SK-N-MC (cell line): ENCODE results near the gene ACVR2A.

ENCODE experiments used
- DNase-seq: peaks from one replicate; pipeline ENCODE4 v3.0.0-alpha.2; 2011; ENCODE audit warnings: low read depth, low spot score
- H3K27ac ChIP-seq: fragments of 200-600 bp; sonication (generic); 2 replicates; pipeline ENCODE4 v1.5.1; 2016; ENCODE audit warnings: mixed run types
- H3K36me3 ChIP-seq: fragments of 200-600 bp; sonication (generic); 2 replicates; pipeline ENCODE4 v1.6.1; 2017; ENCODE audit warnings: antibody characterized with exemption, low read length, mixed read lengths; ENCODE audit not compliant: insufficient read depth
- H3K4me3 ChIP-seq: fragments of 200-600 bp; sonication (generic); 2 replicates; pipeline ENCODE4 v1.5.1; 2016
- H3K9ac ChIP-seq: fragments of 200-600 bp; sonication (generic); 2 replicates; pipeline ENCODE4 v1.8.0; 2017; ENCODE audit warnings: mixed run types, mixed read lengths; ENCODE audit not compliant: insufficient read length
- H3K9me3 ChIP-seq: fragments of 200-600 bp; sonication (generic); 2 replicates; pipeline ENCODE4 v1.6.1; 2017; ENCODE audit warnings: low read depth, mild to moderate bottlenecking, antibody characterized with exemption, low read length, moderate library complexity, mixed read lengths
- EZH2 ChIP-seq: fragments of 200-600 bp; sonication (generic); IDR thresholded peaks from one replicate; pipeline ENCODE4 v1.6.1; 2017; ENCODE audit warnings: antibody characterized with exemption
- FOXP2 ChIP-seq: optimal IDR thresholded peaks from 2 replicates; pipeline ENCODE3; 2011; ENCODE audit warnings: mild to moderate bottlenecking, moderate library complexity; ENCODE audit not compliant: insufficient read depth; ENCODE audit errors: extremely low read length, control extremely low read depth
- POLR2AphosphoS5 ChIP-seq: IDR thresholded peaks from 2 replicates; pipeline ENCODE4 v1.6.1; 2012; ENCODE audit warnings: mild to moderate bottlenecking, low read depth, low read length, borderline replicate concordance

ACVR2A gene

GRCh38 chr2:147844697-147845410, at the start of gene ACVR2A:
TSS of gene ACVR2A (plus strand) at chr2:147845029. CDS start at chr2:147845153, 124 bp downstream.
- Histone ChIP-seq H3K4me3 (peak within 1 kb of the TSS; percentile 95), H3K27ac (peak within 1 kb of the TSS; percentile 73), H3K36me3 (no peaks in the 10 kb centered on the region), H3K9ac (peak within 1 kb of the TSS; percentile 95), H3K9me3 (no peaks in the 10 kb centered on the region)
- no peak for TF ChIP-seq FOXP2
- no peak for TF ChIP-seq EZH2
- TF ChIP-seq POLR2AphosphoS5 = no peak
- DNase-seq = no peak

DNA sequence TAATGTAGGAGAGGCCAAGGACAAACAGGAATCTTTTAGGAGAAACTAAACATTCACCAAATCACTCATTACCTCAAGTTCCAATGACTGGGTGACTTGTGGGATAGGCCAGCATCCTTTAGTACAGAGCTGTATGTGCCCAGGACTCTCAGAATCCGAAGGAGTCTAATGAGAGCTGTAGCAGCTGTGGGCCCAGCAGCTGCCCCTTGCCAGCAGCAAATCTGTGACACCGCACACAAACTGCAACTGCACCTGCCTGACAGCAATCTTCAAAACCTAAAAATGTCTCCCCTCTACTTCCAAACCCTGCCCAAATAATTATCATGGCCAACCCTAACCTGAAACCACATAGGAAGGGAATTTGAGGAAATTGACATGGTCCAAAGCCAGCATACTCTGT, 44.5 kb upstream of the ACVR2A start:
- no peak overlapping the region for H3K4me3 ChIP-seq
- no peaks in the 10 kb centered on the region for H3K36me3 ChIP-seq
- H3K27ac ChIP-seq = no peak overlapping the region
- no peaks in the 10 kb centered on the region for H3K9me3 ChIP-seq
- TF ChIP-seq EZH2 (no peak), POLR2AphosphoS5 (no peak), FOXP2 (no peak)
- no peak overlapping the region for H3K9ac ChIP-seq
- DNase-seq = no peak

- no peak for DNase-seq
- Histone ChIP-seq H3K4me3 (no peak overlapping the region), H3K9ac (no peak overlapping the region), H3K36me3 (no peaks in the 10 kb centered on the region), H3K9me3 (no peaks in the 10 kb centered on the region), H3K27ac (no peak overlapping the region)
- TF ChIP-seq POLR2AphosphoS5 (no peak), FOXP2 (no peak), EZH2 (no peak)
Observed at GRCh38 chr2:147806846-147807245, 38.0 kb upstream of the ACVR2A start.

- TF ChIP-seq EZH2 (no peak), POLR2AphosphoS5 (no peak), FOXP2 (no peak)
- no peaks in the 10 kb centered on the region for H3K36me3 ChIP-seq
Observed at GRCh38 chr2:147808520-147808919, 36.3 kb upstream of the ACVR2A start.

GRCh38 chr2:147810883-147811765, 33.7 kb upstream of the ACVR2A start:
- no peak for TF ChIP-seq FOXP2
- no peak for TF ChIP-seq EZH2
- TF ChIP-seq POLR2AphosphoS5 = no peak
- no peak for DNase-seq
- no peaks in the 10 kb centered on the region for H3K9me3 ChIP-seq
- H3K9ac ChIP-seq = no peak overlapping the region
- H3K36me3 ChIP-seq = no peaks in the 10 kb centered on the region
- no peak overlapping the region for H3K27ac ChIP-seq
- H3K4me3 ChIP-seq = no peak overlapping the region

More at GRCh38 chr2:147808520-147808919, 36.3 kb upstream of the ACVR2A start:
- no peak overlapping the region for H3K27ac ChIP-seq
- H3K9me3 ChIP-seq = no peaks in the 10 kb centered on the region
- H3K9ac ChIP-seq = no peak overlapping the region
- no peak for DNase-seq
- no peak overlapping the region for H3K4me3 ChIP-seq

- no peaks in the 10 kb centered on the region for H3K36me3 ChIP-seq
- H3K4me3 ChIP-seq = no peak overlapping the region
- TF ChIP-seq FOXP2 = no peak
- TF ChIP-seq EZH2 = no peak
- no peak for TF ChIP-seq POLR2AphosphoS5
- no peak overlapping the region for H3K9ac ChIP-seq
- no peak overlapping the region for H3K27ac ChIP-seq
- H3K9me3 ChIP-seq = no peaks in the 10 kb centered on the region
- DNase-seq = no peak
Observed at GRCh38 chr2:147818741-147819140, 26.1 kb upstream of the ACVR2A start.

GRCh38 chr2:147824620-147825019, 20.2 kb upstream of the ACVR2A start:
- no peak for DNase-seq

More at GRCh38 chr2:147824620-147825019, 20.2 kb upstream of the ACVR2A start:
- TF ChIP-seq EZH2 (no peak), FOXP2 (no peak), POLR2AphosphoS5 (no peak)
- Histone ChIP-seq H3K36me3 (no peaks in the 10 kb centered on the region), H3K27ac (no peak overlapping the region), H3K9ac (no peak overlapping the region), H3K9me3 (no peaks in the 10 kb centered on the region), H3K4me3 (no peak overlapping the region)
